Activated CD4-positive, CD25-positive, alpha-beta regulatory T cell treated with anti-CD3 and anti-CD28 coated beads, Interleukin-2, amount 50 U/mL, for 16 hours (primary cell): ENCODE measurements around the gene SEPTIN8.
A peak's percentile ranks its signal among the peaks of the same experiment; 100 is the strongest.

ENCODE experiments used
- DNase-seq: peaks from one replicate; pipeline ENCODE4 v3.0.0-alpha.2; 2020; ENCODE audit warnings: low read depth, low spot score

SEPTIN8 gene

GRCh38 chr5:132750471-132751230 is 26.4 kb downstream of the SEPTIN8 start:
- no peak for DNase-seq

GRCh38 chr5:132749506-132749905 is 27.5 kb downstream of the SEPTIN8 start:
- no peak for DNase-seq

GRCh38 chr5:132748522-132749000 is 28.5 kb downstream of the SEPTIN8 start:
- no peak for DNase-seq

- DNase-seq: peak; percentile 8
These were observed 29.2 kb downstream of the SEPTIN8 start for GRCh38 chr5:132747616-132748440.

GRCh38 chr5:132746954-132747615 is 30.0 kb downstream of the SEPTIN8 start, which contains the start of gene CCNI2:
CCNI2 (plus strand) TSS chr5:132747426; CDS start chr5:132747496, 70 bp downstream.
- peak; percentile 36 for DNase-seq

- no peak for DNase-seq
These were observed 30.5 kb downstream of the SEPTIN8 start for GRCh38 chr5:132746592-132746953.

- DNase-seq: no peak
These were observed 32.4 kb downstream of the SEPTIN8 start for GRCh38 chr5:132744659-132745058.

GRCh38 chr5:132742626-132743025 is 34.4 kb downstream of the SEPTIN8 start:
- DNase-seq: no peak

- DNase-seq: no peak
These were observed 34.9 kb downstream of the SEPTIN8 start for GRCh38 chr5:132742158-132742557.

GRCh38 chr5:132739232-132739631 is 37.8 kb downstream of the SEPTIN8 start:
- DNase-seq: no peak

- no peak for DNase-seq
These were observed 38.9 kb downstream of the SEPTIN8 start for GRCh38 chr5:132737982-132738681.

GRCh38 chr5:132736853-132737833 is 39.9 kb downstream of the SEPTIN8 start, which contains the start of gene KIF3A:
KIF3A (minus strand) TSS chr5:132737546; CDS start chr5:132737419, 127 bp downstream.
- peak; percentile 95 for DNase-seq

- DNase-seq: no peak
These were observed 42.4 kb downstream of the SEPTIN8 start for GRCh38 chr5:132734687-132735086.

- DNase-seq: no peak
These were observed 43.4 kb downstream of the SEPTIN8 start for GRCh38 chr5:132733499-132734148.

- DNase-seq: no peak
These were observed 47.1 kb downstream of the SEPTIN8 start for GRCh38 chr5:132729896-132730295.

- DNase-seq: no peak
These were observed 51.3 kb downstream of the SEPTIN8 start for GRCh38 chr5:132725745-132726144.

GRCh38 chr5:132718544-132719312 is 58.3 kb downstream of the SEPTIN8 start:
- no peak for DNase-seq

- no peak for DNase-seq
These were observed 62.4 kb downstream of the SEPTIN8 start for GRCh38 chr5:132714456-132715307.
